Measurements from ENCODE around the gene GIPC3.
A peak's percentile ranks its signal among the peaks of the same experiment; 100 is the strongest.

GIPC3 gene

GRCh38 chr19:3621689-3622088 is 36.4 kb downstream of the GIPC3 start:
- no peak for TF ChIP-seq CTCF (IDR thresholded peaks at IDR 0.05)
- Histone ChIP-seq H3K4me1 (peaks cover 0 to 34% (median 28%) of the 10 kb centered on the region in 4 donors), H3K27me3 (no peaks in the 10 kb centered on the region), H3K4me3 (no peak overlapping the region), H3K27ac (no peak overlapping the region), H3K9me3 (no peaks in the 10 kb centered on the region), H3K36me3 (peaks cover 15 to 68% (median 46%) of the 10 kb centered on the region in 3 donors)
- no peak for DNase-seq
- intact Hi-C loops (cut with DNase I; ENCODE audit: low total_unique reads), result no loop called here

- H3K27me3 ChIP-seq, result no peaks in the 10 kb centered on the region
- no peaks in the 10 kb centered on the region for H3K9me3 ChIP-seq
- H3K27ac ChIP-seq, result no peak overlapping the region
- peaks cover 0 to 35% (median 29%) of the 10 kb centered on the region in 4 donors for H3K4me1 ChIP-seq
- no peak for DNase-seq
- H3K36me3 ChIP-seq, result peaks cover 15 to 62% (median 46%) of the 10 kb centered on the region in 3 donors
- no peak for TF ChIP-seq CTCF (IDR thresholded peaks at IDR 0.05)
- intact Hi-C loops (cut with DNase I; ENCODE audit: low total_unique reads), result no loop called here
- H3K4me3 ChIP-seq, result no peak overlapping the region
Measured at GRCh38 chr19:3622224-3622623, 36.9 kb downstream of the GIPC3 start.

GRCh38 chr19:3623716-3624115 is 38.4 kb downstream of the GIPC3 start:
- Histone ChIP-seq H3K36me3 (peaks cover 15 to 53% (median 46%) of the 10 kb centered on the region in 3 donors), H3K4me3 (no peak overlapping the region), H3K9me3 (no peaks in the 10 kb centered on the region), H3K27me3 (no peaks in the 10 kb centered on the region), H3K27ac (no peak overlapping the region), H3K4me1 (peaks cover 0 to 33% (median 26%) of the 10 kb centered on the region in 4 donors)
- TF ChIP-seq CTCF (IDR thresholded peaks at IDR 0.05), result no peak
- intact Hi-C loops (cut with DNase I; ENCODE audit: low total_unique reads), result no loop called here
- no peak for DNase-seq

GRCh38 chr19:3625996-3626472 is 40.8 kb downstream of the GIPC3 start:
- TF ChIP-seq CTCF (IDR thresholded peaks at IDR 0.05), result no peak
- Histone ChIP-seq H3K4me3 (peak overlapping the region; percentile 72 to 76), H3K4me1 (peaks cover 0 to 30% (median 25%) of the 10 kb centered on the region in 4 donors), H3K27me3 (no peaks in the 10 kb centered on the region), H3K9me3 (no peaks in the 10 kb centered on the region), H3K27ac (peak overlapping the region; percentile 81 to 82), H3K36me3 (peaks cover 15 to 40% (median 33%) of the 10 kb centered on the region in 3 donors)
- no peak for DNase-seq
- intact Hi-C loops (cut with DNase I; ENCODE audit: low total_unique reads), result no loop called here

GRCh38 chr19:3626473-3627350 is 41.4 kb downstream of the GIPC3 start, which contains the start of gene CACTIN:
Gene CACTIN, minus strand, starts transcription at chr19:3626790. Its CDS starts 28 bp downstream, at chr19:3626762.
- TF ChIP-seq CTCF (IDR thresholded peaks at IDR 0.05), result no peak
- intact Hi-C loops (cut with DNase I; ENCODE audit: low total_unique reads), result no loop called here
- peaks cover 13 to 40% (median 33%) of the 10 kb centered on the region in 3 donors for H3K36me3 ChIP-seq
- H3K27ac ChIP-seq, result peak within 1 kb of the TSS; percentile 81 to 82
- peak; percentile 99 for DNase-seq
- H3K27me3 ChIP-seq, result no peaks in the 10 kb centered on the region
- peak within 1 kb of the TSS; percentile 72 to 76 for H3K4me3 ChIP-seq
- no peaks in the 10 kb centered on the region for H3K9me3 ChIP-seq
- H3K4me1 ChIP-seq, result peaks cover 0 to 30% (median 25%) of the 10 kb centered on the region in 4 donors
